Measurements from ENCODE around the gene CCND2.

Gene CCND2

GRCh38 chr12:4282892-4283511 is 9.4 kb downstream of the CCND2 start:
- Histone ChIP-seq H3K36me3 (ENCODE audit: control insufficient read depth in 2 of 2, insufficient read depth in 1 of 2, low read length in 2 of 2) (peaks cover 27 to 99% of the 10 kb centered on the region in 2 experiments), H3K4me3 (ENCODE audit: low read depth, low read length) (no peak overlapping the region), H3K4me1 (ENCODE audit: control insufficient read depth, insufficient read depth, low read length) (no peaks in the 10 kb centered on the region), H3K27ac (ENCODE audit: extremely low read depth, low read depth, low read length) (no peak overlapping the region), H3K9me3 (ENCODE audit: control insufficient read depth, insufficient read depth, low read depth, low read length) (no peaks in the 10 kb centered on the region)
- 0 out of 2 replicates have a peak, but pooled peaks have one; percentile 15 for TF ChIP-seq ZBTB20 (tag by site-specific recombination; IDR thresholded peaks at IDR 0.05)
- no peak for TF ChIP-seq REPIN1 (tag by site-specific recombination; IDR thresholded peaks at IDR 0.05; ENCODE audit: low read depth)
- ChIA-PET CTCF (interaction anchor here (0.6 to 1.1 kb wide), 3 partner anchors 69 to 406 kb away, joined by 3 to 5 read pairs (median 4); no protein-coding TSS in a partner anchor), POLR2A (interaction anchor here (1.3 kb wide), 1 partner anchor 9 kb away, joined by 3 read pairs; the partner anchor contains the start of gene CCND2)

GRCh38 chr12:4283512-4284255 is 10.1 kb downstream of the CCND2 start:
- H3K4me1 ChIP-seq (ENCODE audit: control insufficient read depth, insufficient read depth, low read length): no peaks in the 10 kb centered on the region
- no peaks in the 10 kb centered on the region for H3K9me3 ChIP-seq (ENCODE audit: control insufficient read depth, insufficient read depth, low read depth, low read length)
- H3K36me3 ChIP-seq (ENCODE audit: control insufficient read depth in 2 of 2, insufficient read depth in 1 of 2, low read length in 2 of 2): peaks cover 27 to 99% of the 10 kb centered on the region in 2 experiments
- POLR2A ChIA-PET: interaction anchor here (1.3 kb wide), 1 partner anchor 10 kb away, joined by 3 read pairs; the partner anchor contains the start of gene CCND2
- CTCF ChIA-PET: interaction anchor here (0.6 to 1.1 kb wide), 3 partner anchors 69 to 406 kb away, joined by 3 to 5 read pairs (median 4); no protein-coding TSS in a partner anchor
- TF ChIP-seq ZNF518A (tag by site-specific recombination; conservative IDR thresholded peaks at IDR 0.05; ENCODE audit: low read depth) (no peak), ZNF112 (tag by site-specific recombination; IDR thresholded peaks at IDR 0.05) (no peak), ATF2 (tag by site-specific recombination; IDR thresholded peaks at IDR 0.05; ENCODE audit: low read depth) (peak; percentile 18; the same call in 1 of the 2 replicates), RBAK (tag by site-specific recombination; IDR thresholded peaks at IDR 0.05) (no peak), ZNF404 (tag by site-specific recombination; IDR thresholded peaks at IDR 0.05) (no peak), BCL6B (tag by site-specific recombination; IDR thresholded peaks at IDR 0.05) (no peak), ZNF747 (tag by site-specific recombination; IDR thresholded peaks at IDR 0.05) (no peak), ZIC2 (tag by site-specific recombination; IDR thresholded peaks at IDR 0.05) (0 out of 2 replicates have a peak, but pooled peaks have one; percentile 26), ZNF133 (tag by site-specific recombination; IDR thresholded peaks at IDR 0.05) (no peak), ZBTB21 (tag by site-specific recombination; IDR thresholded peaks at IDR 0.05) (no peak)
- H3K4me3 ChIP-seq (ENCODE audit: low read depth, low read length): no peak overlapping the region
- no peak overlapping the region for H3K27ac ChIP-seq (ENCODE audit: extremely low read depth, low read depth, low read length)

All from HEK293 (cell line).